ENCODE results near the gene CSF3R. TPM values are rescaled to one million over a fixed set of nuclear protein-coding genes. Genes with fewer than 3 reads are reported as not detected.
"Not testable (repeated sequence)": the region's sequence is repeated elsewhere in the genome, so short reads cannot be mapped to it uniquely, and the experiment has no call there.

CSF3R gene
- total RNA-seq, 2 donors from 2014 or later, result 0.64 to 0.78 TPM

DNA sequence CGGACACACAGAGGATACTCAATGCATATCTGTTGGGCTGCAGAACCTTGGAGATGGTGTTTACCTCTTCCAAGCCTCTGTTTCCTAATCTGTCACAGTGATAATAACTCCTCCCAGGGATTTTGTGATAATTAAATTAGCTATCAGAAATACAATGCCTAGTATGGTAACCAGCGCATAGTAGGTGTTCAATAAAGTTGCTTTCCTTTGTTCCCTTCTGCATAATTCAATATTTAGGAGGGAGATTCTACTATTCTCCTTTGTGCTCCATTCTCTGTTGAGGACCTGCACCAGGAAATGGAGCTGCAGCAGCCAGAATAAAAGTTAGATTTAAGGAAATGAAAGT, 3.4 kb upstream of the CSF3R start:
- ATAC-seq (no peak), DNase-seq (ENCODE audit: low spot score) (no peak)
- Mint-ChIP-seq H3K27ac (peak overlapping the region in 1 of 2 donors; percentile 10), H3K9me3 (no peaks in the 10 kb centered on the region), H3K36me3 (no peaks in the 10 kb centered on the region), H3K27me3 (peaks cover 17 to 25% of the 10 kb centered on the region in 2 donors), H3K4me1 (ENCODE audit: low read depth in 2 of 2) (peaks cover 7 to 9% of the 10 kb centered on the region in 2 donors), H3K4me3 (no peak overlapping the region)

DNA sequence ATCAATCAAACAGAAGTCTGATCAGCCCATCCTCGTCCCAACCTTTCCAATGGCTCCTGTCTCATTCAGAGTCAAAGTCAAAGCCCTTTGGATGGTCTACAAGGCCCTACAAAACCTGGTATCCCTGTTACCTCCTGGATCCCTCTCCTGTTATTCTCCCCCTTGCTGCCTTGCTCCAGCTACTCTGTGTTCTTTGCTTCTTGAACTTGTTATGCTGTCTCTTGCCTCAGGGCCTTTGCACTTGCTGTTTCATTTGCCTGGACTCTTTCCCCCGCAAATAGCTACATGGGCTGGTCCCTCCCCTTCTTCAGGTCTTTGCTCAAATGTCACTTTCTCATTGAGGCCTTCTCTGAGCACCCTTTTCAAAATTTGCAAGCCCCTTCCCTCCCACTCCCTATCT, 1.4 kb upstream of the CSF3R start:
- no peaks in the 10 kb centered on the region for H3K36me3 Mint-ChIP-seq
- DNase-seq (ENCODE audit: low spot score) (no peak), ATAC-seq (no peak)
- H3K4me1 Mint-ChIP-seq (ENCODE audit: low read depth in 2 of 2), result peaks cover 13 to 16% of the 10 kb centered on the region in 2 donors
- H3K27ac Mint-ChIP-seq, result no peak overlapping the region
- H3K9me3 Mint-ChIP-seq, result no peaks in the 10 kb centered on the region
- H3K27me3 Mint-ChIP-seq, result peaks cover 20 to 28% of the 10 kb centered on the region in 2 donors
- H3K4me3 Mint-ChIP-seq, result no peak overlapping the region

GRCh38 chr1:36481771-36482723, 666 bp downstream of the CSF3R start:
- Mint-ChIP-seq H3K27ac (peak overlapping the region in 1 of 2 donors; percentile 9), H3K4me3 (peak overlapping the region; percentile 47), H3K36me3 (no peaks in the 10 kb centered on the region), H3K9me3 (no peaks in the 10 kb centered on the region), H3K4me1 (ENCODE audit: low read depth in 2 of 2) (peaks cover 13 to 17% of the 10 kb centered on the region in 2 donors), H3K27me3 (peaks cover 21 to 28% of the 10 kb centered on the region in 2 donors)
- DNase-seq (ENCODE audit: low spot score) (no peak), ATAC-seq (no peak)

DNA sequence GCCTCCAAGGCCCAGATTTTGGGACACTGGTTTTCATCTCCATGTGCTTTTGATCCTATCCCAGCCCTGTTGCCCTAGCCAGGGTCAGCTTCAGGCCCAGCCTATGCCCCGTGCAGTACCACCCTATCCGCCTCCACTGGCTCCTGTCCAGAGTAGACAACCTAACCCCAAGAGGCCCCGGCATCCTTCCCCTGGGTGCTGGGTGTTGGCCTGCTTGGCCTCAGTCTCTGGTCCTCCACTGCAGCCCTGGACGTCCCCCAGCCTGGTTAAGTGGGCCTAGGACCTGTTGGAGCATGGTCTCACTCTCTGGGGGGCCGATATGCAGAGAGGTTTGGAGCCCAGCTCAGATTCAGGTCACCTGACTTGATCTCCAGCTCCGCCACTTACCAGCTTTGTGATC, 1.6 kb downstream of the CSF3R start:
- Mint-ChIP-seq H3K27me3 (peaks cover 19 to 25% of the 10 kb centered on the region in 2 donors), H3K36me3 (no peaks in the 10 kb centered on the region), H3K4me3 (no peak overlapping the region), H3K27ac (no peak overlapping the region), H3K4me1 (ENCODE audit: low read depth in 2 of 2) (peaks cover 13 to 17% of the 10 kb centered on the region in 2 donors), H3K9me3 (no peaks in the 10 kb centered on the region)
- ATAC-seq (no peak), DNase-seq (ENCODE audit: low spot score) (no peak)

DNA sequence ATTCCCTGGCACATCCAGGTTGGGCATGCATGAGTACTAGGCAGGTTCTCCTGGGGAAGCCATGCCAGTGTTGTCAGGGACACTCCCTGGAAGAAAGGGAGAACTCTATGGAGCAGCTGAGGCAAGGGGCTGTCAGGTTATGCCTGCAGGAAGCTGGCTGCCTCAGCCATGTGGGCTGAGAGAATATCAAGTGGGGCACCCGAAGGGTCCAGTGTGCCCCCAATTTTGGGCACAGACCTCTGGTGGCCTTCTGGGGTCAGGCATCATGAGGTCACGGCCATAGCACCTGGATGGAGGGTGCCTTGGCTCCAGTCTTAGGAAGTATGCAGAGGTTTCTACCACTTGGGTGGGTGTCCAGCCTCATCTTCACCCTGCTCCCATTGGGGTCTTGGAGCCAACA, 2.6 kb downstream of the CSF3R start:
- Mint-ChIP-seq H3K4me1 (ENCODE audit: low read depth in 2 of 2) (peaks cover 17 to 21% of the 10 kb centered on the region in 2 donors), H3K36me3 (no peaks in the 10 kb centered on the region), H3K27me3 (peaks cover 12 to 20% of the 10 kb centered on the region in 2 donors), H3K4me3 (no peak overlapping the region), H3K9me3 (no peaks in the 10 kb centered on the region), H3K27ac (no peak overlapping the region)
- ATAC-seq (no peak), DNase-seq (ENCODE audit: low spot score) (no peak)

DNA sequence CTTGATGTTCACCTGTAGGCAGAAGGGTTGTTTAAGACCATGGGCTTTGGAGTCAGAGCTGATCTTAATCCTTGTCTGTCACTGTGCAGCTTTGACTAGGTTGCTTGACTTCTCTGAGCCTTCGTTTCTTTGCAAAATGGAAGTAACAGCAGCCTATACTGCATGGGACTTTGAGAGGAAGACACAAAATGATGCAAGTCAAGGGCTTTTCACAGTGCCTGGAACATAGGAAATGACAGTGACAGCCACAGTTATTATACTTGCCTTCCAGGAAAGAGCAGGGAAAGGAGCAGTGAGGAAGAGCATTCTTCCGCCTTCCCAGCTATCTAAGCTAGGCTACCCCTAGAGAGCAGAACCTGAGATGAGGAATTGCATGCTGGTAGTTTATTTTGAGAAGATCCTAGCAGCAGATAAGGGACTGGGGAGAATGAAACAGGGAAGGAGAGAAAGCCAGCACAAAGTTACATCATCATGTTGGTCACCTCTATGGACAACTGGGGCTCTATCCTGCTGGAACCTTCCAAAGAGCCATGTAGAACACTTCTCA, 3.1 kb downstream of the CSF3R start:
- Mint-ChIP-seq H3K27ac (peak overlapping the region in 1 of 2 donors; percentile 64), H3K4me3 (peak overlapping the region; percentile 34), H3K27me3 (peaks cover 12 to 20% of the 10 kb centered on the region in 2 donors), H3K9me3 (no peaks in the 10 kb centered on the region), H3K4me1 (ENCODE audit: low read depth in 2 of 2) (peaks cover 20 to 27% of the 10 kb centered on the region in 2 donors), H3K36me3 (no peaks in the 10 kb centered on the region)
- DNase-seq (ENCODE audit: low spot score) (no peak), ATAC-seq (no peak)

- ATAC-seq; H3K27ac Mint-ChIP-seq; DNase-seq (ENCODE audit: low spot score); H3K4me3 Mint-ChIP-seq; H3K36me3 Mint-ChIP-seq; H3K9me3 Mint-ChIP-seq: not testable (repeated sequence)
- Mint-ChIP-seq H3K27me3 (peaks cover 12% of the 10 kb centered on the region in 2 donors), H3K4me1 (ENCODE audit: low read depth in 2 of 2) (peaks cover 36 to 44% of the 10 kb centered on the region in 2 donors)
Measured at GRCh38 chr1:36477615-36478014, 5.1 kb downstream of the CSF3R start.

GRCh38 chr1:36476945-36477344, 5.8 kb downstream of the CSF3R start:
- peaks cover 33 to 41% of the 10 kb centered on the region in 2 donors for H3K4me1 Mint-ChIP-seq (ENCODE audit: low read depth in 2 of 2)
- ATAC-seq (no peak), DNase-seq (ENCODE audit: low spot score) (no peak)
- H3K36me3 Mint-ChIP-seq, result no peaks in the 10 kb centered on the region
- H3K9me3 Mint-ChIP-seq, result no peaks in the 10 kb centered on the region
- H3K4me3 Mint-ChIP-seq, result no peak overlapping the region
- H3K27ac Mint-ChIP-seq, result peak overlapping the region; percentile 52 to 84
- H3K27me3 Mint-ChIP-seq, result peaks cover 8 to 11% of the 10 kb centered on the region in 2 donors

DNA sequence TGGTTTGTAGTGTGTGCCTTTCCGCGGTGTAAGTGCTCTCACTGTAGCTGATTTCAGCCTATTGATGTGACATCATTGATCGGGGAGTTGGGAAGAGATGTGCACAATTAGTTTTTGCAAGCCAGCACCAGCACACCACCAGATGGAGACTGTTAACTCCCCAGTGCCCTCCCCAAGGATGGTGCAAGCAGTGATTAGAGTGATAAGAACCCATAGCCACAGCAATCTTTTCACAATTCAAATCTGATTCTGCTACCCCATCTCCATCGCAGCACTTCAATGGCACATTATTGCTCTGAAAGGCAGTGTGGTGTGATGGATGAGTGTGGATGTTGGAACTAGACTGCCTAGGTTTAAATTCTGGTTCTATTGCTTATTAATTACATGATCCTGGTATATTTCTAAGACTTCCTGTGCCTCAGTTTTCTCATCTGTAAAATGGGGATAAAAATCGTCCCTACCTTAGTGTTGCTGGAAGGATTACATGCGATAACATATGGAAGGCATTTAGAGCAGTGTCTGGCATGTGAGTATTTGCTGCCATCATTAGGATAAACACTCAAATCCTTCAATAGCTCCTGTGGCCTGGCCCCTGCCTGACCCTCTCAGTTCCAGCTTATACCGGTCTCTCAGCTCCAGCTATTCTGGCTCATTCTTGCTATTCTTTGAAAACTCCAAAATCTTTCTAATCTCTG, 6.7 kb downstream of the CSF3R start:
- peaks cover 5 to 8% of the 10 kb centered on the region in 2 donors for H3K27me3 Mint-ChIP-seq
- H3K4me3 Mint-ChIP-seq, result no peak overlapping the region
- H3K4me1 Mint-ChIP-seq (ENCODE audit: low read depth in 2 of 2), result peaks cover 29 to 37% of the 10 kb centered on the region in 2 donors
- peak overlapping the region; percentile 52 to 84 for H3K27ac Mint-ChIP-seq
- ATAC-seq (no peak), DNase-seq (ENCODE audit: low spot score) (no peak)
- no peaks in the 10 kb centered on the region for H3K36me3 Mint-ChIP-seq
- no peaks in the 10 kb centered on the region for H3K9me3 Mint-ChIP-seq

DNA sequence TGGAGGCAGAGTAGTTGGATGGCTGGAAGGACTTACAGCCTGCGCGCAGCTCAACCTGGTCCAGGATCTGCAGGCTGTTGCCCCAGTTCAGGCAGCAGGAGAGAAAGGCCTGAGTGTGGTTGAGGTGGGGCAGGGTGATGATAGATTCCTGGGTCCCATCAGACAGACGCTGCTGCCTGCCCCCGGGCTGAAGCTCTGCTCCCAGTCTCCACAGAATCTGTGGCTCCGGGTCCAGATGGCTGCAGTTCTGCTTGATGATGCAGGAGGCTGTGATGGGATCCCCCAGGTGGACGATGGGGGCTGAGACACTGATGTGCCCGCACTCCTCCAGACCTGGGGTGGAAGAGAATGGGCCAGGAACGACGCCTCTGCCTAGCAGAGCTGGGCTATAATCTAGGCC, 7.4 kb downstream of the CSF3R start:
- DNase-seq (ENCODE audit: low spot score) (no peak), ATAC-seq (no peak)
- Mint-ChIP-seq H3K27ac (peak overlapping the region; percentile 52 to 84), H3K4me1 (ENCODE audit: low read depth in 2 of 2) (peaks cover 29 to 37% of the 10 kb centered on the region in 2 donors), H3K27me3 (peaks cover 5 to 8% of the 10 kb centered on the region in 2 donors), H3K9me3 (no peaks in the 10 kb centered on the region), H3K4me3 (peak overlapping the region; percentile 77), H3K36me3 (no peaks in the 10 kb centered on the region)

- Mint-ChIP-seq H3K4me1 (ENCODE audit: low read depth in 2 of 2) (peaks cover 24 to 28% of the 10 kb centered on the region in 2 donors), H3K9me3 (no peaks in the 10 kb centered on the region), H3K27me3 (no peaks in the 10 kb centered on the region), H3K4me3 (peak overlapping the region; percentile 4), H3K27ac (peak overlapping the region; percentile 52 to 84), H3K36me3 (no peaks in the 10 kb centered on the region)
- no peak for ATAC-seq
- no peak for DNase-seq (ENCODE audit: low spot score)
Measured at GRCh38 chr1:36472656-36473055, 10.1 kb downstream of the CSF3R start.

GRCh38 chr1:36471830-36472641, 10.7 kb downstream of the CSF3R start:
- no peak for ATAC-seq
- H3K4me3 Mint-ChIP-seq, result no peak overlapping the region
- H3K27me3 Mint-ChIP-seq, result no peaks in the 10 kb centered on the region
- H3K36me3 Mint-ChIP-seq, result no peaks in the 10 kb centered on the region
- H3K4me1 Mint-ChIP-seq (ENCODE audit: low read depth in 2 of 2), result peaks cover 24 to 28% of the 10 kb centered on the region in 2 donors
- DNase-seq (ENCODE audit: low spot score), result no peak
- no peaks in the 10 kb centered on the region for H3K9me3 Mint-ChIP-seq
- peak overlapping the region; percentile 52 to 84 for H3K27ac Mint-ChIP-seq

GRCh38 chr1:36469163-36469562, 13.6 kb downstream of the CSF3R start:
- H3K4me1 Mint-ChIP-seq (ENCODE audit: low read depth in 2 of 2), result peaks cover 17 to 21% of the 10 kb centered on the region in 2 donors

More at GRCh38 chr1:36469163-36469562, 13.6 kb downstream of the CSF3R start:
- Mint-ChIP-seq H3K27me3 (no peaks in the 10 kb centered on the region), H3K27ac (peak overlapping the region in 1 of 2 donors; percentile 79), H3K9me3 (no peaks in the 10 kb centered on the region), H3K4me3 (no peak overlapping the region), H3K36me3 (no peaks in the 10 kb centered on the region)
- no peak for ATAC-seq
- no peak for DNase-seq (ENCODE audit: low spot score)
